ENCODE data around the gene GLTP.

The GLTP gene

GRCh38 chr12:109842021-109842420, 38.3 kb downstream of the GLTP start:
- no peak for DNase-seq (ENCODE audit: low spot score)

- DNase-seq (ENCODE audit: low spot score) = no peak
Observed at GRCh38 chr12:109841356-109841755, 39.0 kb downstream of the GLTP start.

- DNase-seq (ENCODE audit: low spot score) = no peak
Observed at GRCh38 chr12:109840305-109841074, 39.9 kb downstream of the GLTP start.

- DNase-seq (ENCODE audit: low spot score) = no peak
Observed at GRCh38 chr12:109839444-109839843, 40.9 kb downstream of the GLTP start.

GRCh38 chr12:109836916-109837315, 43.4 kb downstream of the GLTP start:
- DNase-seq (ENCODE audit: low spot score) = no peak

DNA sequence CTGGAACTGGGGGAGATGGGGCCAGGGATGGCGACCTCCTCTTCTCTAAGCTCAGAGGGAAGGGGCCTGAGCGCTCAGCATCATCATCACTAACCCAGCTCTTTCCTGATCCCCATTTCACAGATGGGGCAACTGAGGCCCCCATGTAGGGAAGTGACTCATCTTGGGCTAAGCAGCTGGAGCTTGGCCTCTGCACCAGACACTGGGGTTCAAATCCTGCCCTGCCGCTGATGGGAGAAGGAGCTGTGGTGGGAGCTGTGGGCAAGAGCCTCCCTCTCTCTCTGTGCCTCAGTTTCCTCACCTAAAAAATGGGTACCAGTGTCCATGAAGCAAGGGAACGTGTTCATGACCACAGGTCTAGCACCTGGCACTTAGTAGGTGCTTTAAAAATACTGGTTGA, 44.5 kb downstream of the GLTP start:
- no peak for DNase-seq (ENCODE audit: low spot score)

DNA sequence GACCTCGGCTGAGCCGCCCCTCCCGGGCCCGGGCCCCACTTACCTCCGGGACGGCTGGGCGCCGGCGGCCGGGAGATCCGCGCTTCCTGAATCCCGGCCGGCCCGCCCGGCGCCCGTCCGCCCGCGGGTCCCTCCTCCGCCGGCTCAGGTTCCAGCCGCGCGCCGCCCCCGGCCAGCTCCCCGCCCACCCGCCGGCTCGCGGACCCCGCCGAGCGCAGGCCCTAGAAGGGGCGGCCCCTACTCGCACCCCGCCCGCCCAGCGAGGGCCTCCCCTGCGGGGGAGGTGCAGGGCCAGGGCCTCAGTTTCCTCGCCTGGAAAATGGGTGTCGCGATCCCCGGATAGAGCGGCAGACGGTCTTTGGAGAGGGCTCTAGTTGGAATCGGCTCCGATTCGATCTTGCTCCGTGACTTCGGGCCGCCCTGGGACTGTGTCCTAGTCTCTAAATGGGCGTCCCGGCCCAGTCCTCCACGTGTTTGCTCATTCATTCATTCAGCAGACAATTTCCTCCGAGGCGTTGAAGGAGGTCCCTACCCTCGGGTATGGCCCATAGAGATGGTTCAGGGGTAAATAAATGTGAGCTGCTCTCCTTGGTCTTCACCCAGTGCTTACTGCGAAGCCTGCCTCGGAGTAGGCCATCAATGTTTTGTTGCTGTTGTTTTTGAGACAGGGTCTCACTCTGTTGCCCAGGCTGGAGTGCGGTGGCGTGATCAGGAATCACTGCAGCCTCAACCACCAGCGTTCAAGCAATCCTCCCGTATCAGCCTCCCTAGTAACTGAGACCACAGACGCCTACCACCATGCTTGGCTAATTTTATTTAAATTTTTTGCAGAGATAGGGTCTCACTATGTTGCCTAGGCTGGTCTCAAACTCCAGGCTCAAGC, 46.8 kb downstream of the GLTP start, which contains the start of gene TRPV4:
TSS of gene TRPV4 (minus strand) at position 92 of the 883 bp plus-strand sequence. CDS start 18,602 bp downstream, outside the sequence.
- no peak for DNase-seq (ENCODE audit: low spot score)

GRCh38 chr12:109832541-109833306, 47.6 kb downstream of the GLTP start:
- no peak for DNase-seq (ENCODE audit: low spot score)

- DNase-seq (ENCODE audit: low spot score) = no peak
Observed at GRCh38 chr12:109831929-109832328, 48.4 kb downstream of the GLTP start.

- no peak for DNase-seq (ENCODE audit: low spot score)
Observed at GRCh38 chr12:109831365-109831764, 49.0 kb downstream of the GLTP start.

DNA sequence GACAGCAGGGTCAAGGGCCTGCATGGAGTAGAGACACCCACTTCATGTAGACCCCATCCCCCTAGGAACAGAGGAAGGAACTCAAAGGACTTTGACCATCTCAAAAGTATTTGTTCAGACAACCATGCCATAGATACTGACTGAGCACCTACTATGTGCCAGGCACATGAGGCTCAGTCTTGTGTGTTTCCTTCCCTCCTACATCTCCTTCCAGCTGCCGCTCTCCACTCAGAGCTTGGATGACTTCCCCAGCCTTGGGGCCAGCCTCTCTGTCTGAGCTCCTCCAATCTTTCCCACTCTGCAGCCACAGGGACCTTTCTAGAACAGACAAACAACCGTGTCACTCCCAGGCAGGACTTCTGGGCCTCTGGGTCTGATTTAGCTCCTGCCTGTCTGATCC, 49.6 kb downstream of the GLTP start:
- no peak for DNase-seq (ENCODE audit: low spot score)

GRCh38 chr12:109830267-109830666, 50.1 kb downstream of the GLTP start:
- no peak for DNase-seq (ENCODE audit: low spot score)

GRCh38 chr12:109829667-109830066, 50.7 kb downstream of the GLTP start:
- no peak for DNase-seq (ENCODE audit: low spot score)

DNA sequence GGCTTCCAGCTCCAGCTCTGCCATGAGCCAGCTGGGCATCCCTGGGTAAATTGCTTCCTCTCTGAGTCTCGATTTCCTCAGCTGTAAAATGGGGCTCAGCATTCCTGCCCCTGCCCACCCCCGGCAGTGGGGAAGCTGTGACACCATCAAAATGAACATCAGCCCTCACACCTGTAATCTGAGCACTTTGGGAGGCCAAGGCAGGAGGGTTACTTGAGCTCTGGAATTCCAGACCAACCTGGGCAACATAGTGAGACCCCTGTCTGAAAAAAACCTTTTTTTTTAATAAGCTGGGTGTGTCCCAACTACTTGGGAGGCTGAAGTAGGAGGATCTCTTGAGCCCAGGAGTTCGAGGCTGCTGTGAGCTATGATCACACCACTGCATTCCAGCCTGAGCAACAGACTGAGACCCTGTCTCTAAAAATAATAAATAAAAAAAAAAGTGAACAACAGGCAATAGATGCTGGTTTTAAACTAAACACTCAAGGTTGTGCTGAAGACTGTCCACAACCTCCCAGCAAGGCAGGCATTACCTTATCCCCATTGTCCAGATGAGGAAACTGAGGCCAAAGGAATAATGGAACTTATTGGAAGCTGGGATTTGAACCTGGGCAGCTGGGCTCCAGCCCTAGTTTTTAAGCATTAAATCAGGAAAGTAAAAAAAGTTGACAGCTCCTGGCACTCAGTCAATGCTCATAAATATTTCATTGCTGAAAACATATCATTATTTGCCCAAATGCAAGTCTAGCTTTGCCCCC, 51.4 kb downstream of the GLTP start:
- no peak for DNase-seq (ENCODE audit: low spot score)

DNA sequence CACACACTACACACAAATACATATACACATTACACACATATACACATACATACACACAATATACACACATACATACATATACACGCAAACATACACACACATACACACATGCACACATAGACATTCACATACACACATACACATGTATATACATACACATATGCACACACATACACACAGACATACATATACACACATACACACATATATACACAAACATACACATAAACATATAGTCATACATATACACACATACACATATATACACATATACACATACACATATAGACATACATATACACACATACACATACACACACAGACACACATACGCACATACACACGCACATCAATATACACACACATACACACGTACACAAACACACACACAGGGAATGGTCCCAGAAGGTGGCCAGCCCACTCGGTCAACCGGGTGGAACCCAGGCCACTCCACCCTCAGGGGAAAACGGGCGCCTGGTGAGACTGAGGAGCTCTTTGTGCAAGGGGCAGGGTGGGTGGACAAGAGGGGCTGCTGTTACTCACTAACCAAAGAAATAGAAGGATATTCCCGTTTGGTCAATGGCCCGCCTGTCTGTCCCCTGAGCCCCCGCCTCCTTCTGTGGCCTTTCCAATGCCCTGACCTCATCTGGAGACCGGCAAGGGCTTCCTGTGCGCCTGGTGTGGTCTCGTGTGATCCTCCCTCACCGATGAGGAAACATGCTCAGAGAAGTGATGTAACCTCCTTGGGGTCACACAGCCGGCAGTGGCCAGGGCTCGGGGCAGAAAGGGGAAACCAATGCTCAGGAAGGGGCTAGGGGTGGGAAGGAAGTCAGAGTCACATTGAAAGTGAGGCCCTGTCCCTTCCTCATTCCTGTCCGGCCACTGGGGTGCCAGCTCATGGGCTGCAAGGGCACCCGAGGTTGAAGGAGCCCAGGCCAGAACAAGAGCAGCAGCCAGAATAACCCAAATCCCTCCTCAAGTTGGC, 52.5 kb downstream of the GLTP start:
- no peak for DNase-seq (ENCODE audit: low spot score)

DNA sequence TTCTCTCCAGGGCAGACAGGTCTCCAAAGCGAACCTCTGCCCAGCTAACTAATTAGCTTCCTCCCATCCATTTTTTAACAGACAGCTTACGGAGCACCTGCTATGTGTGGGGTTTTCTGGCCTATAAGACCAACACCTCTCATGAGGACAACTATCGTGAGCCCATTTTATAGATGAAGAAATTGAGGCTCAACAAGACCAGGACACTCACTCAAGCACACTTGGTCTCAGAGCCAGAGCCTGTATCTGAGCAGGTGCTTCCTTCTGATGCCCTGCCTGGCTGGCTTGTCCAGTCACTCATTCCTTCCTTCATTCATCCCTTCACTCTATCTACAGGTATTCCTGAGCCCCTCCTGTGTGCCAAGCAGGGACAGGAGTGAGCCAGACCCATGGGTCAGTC, 53.3 kb downstream of the GLTP start:
- no peak for DNase-seq (ENCODE audit: low spot score)

- DNase-seq (ENCODE audit: low spot score) = no peak
Observed at GRCh38 chr12:109824731-109825130, 55.6 kb downstream of the GLTP start.

DNA sequence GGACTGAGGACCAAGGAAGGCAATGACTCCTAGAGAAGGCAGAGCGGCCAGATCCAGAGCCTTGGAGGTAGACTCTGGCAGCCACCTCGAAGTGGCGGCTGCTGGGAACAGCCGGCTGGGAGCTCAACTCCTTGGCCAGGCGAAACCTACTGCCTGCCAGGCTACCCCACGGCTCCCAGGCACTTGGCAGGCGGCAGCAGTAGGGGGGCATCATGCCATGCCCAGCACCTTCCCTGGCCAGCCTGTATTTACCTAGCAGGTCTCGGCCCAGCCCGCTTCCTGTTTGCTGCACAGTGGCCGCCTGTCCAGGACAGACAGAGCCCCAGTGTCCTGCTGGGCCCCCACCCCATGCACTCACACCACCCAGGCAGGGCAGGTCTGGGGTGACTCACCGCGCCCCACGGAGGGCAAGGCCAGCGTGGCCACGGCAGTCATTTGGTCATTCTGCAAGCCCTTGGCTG, 57.4 kb downstream of the GLTP start:
- DNase-seq (ENCODE audit: low spot score) = no peak

DNA sequence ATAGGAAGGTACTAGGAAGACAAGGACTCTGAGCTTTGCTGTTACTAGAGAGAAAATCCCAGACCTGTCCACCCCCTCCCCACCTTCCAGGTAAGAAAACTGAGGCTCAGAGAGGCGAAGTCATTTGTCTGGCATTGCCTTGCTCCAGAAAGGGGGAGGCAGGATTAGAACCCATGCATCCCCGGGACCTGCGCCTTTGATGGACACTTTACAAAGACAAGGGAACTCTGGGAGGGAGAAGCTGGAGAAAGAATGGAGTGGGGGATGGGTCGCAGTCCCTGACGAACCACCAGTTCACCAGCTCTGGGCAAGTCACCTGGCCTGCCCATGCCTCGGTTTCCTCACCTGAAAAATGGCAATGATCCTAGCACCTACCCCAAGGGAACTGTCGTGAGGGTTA, 57.9 kb downstream of the GLTP start:
- no peak for DNase-seq (ENCODE audit: low spot score)

- no peak for DNase-seq (ENCODE audit: low spot score)
Observed at GRCh38 chr12:109821968-109822367, 58.4 kb downstream of the GLTP start.

All from NAMALWA (cell line).